C4-2B (cell line): Measurements from ENCODE around the gene LIG1.

Experiments
- H3K27ac ChIP-seq: fragments of 450-650 bp; 2 replicates; pipeline ENCODE4 v1.5.1; 2017
- CTCF ChIP-seq: fragments of 450-650 bp; conservative IDR thresholded peaks from 2 replicates; pipeline ENCODE4 v1.5.1; 2017; ENCODE audit warnings: mild to moderate bottlenecking
- ZFX ChIP-seq: fragments of 450-650 bp; IDR thresholded peaks from 2 replicates; pipeline ENCODE4 v1.6.1; 2017

The LIG1 gene

DNA sequence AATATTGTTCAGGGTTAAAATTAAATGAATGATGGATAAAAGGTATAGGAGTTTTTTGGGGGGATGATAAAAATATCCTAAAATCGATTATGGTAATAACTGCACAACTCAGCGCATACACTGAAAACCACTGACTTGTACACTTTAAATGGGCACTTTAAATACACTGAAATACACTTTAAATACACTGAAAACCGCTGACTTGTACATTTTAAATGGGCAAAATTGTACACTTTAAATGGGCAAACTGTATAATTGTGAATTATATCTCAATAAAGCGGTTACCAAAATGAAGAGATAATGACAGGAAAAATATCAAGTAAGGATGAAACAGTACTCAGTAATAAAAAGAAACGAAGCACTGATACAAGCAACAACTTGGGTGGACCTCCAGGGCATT is 1.5 kb downstream of the LIG1 start:
- TF ChIP-seq CTCF (no peak), ZFX (no peak)
- H3K27ac ChIP-seq, result no peak overlapping the region

GRCh38 chr19:48158210-48158790 is 11.8 kb downstream of the LIG1 start:
- H3K27ac ChIP-seq, result no peak overlapping the region
- TF ChIP-seq ZFX (no peak), CTCF (no peak)

- TF ChIP-seq ZFX, result no peak
- no peak for TF ChIP-seq CTCF
Measured at GRCh38 chr19:48154003-48154402, 16.1 kb downstream of the LIG1 start.

GRCh38 chr19:48152551-48152950 is 17.6 kb downstream of the LIG1 start:
- no peak overlapping the region for H3K27ac ChIP-seq
- no peak for TF ChIP-seq ZFX
- peak; percentile 74 for TF ChIP-seq CTCF

More at GRCh38 chr19:48154003-48154402, 16.1 kb downstream of the LIG1 start:
- H3K27ac ChIP-seq, result no peak overlapping the region

GRCh38 chr19:48149430-48149829 is 20.7 kb downstream of the LIG1 start:
- no peak for TF ChIP-seq CTCF
- no peak for TF ChIP-seq ZFX

GRCh38 chr19:48148576-48148975 is 21.6 kb downstream of the LIG1 start:
- TF ChIP-seq CTCF, result no peak
- no peak for TF ChIP-seq ZFX
- H3K27ac ChIP-seq, result peak overlapping the region; percentile 60

More at GRCh38 chr19:48149430-48149829, 20.7 kb downstream of the LIG1 start:
- peak overlapping the region; percentile 60 for H3K27ac ChIP-seq

GRCh38 chr19:48147597-48148175 is 22.5 kb downstream of the LIG1 start:
- TF ChIP-seq ZFX (no peak), CTCF (no peak)
- H3K27ac ChIP-seq, result no peak overlapping the region
